Activated CD8-positive, alpha-beta memory T cell treated with anti-CD3 and anti-CD28 coated beads for 4 hours (primary cell): Measurements from ENCODE around the gene CBR3.
A peak's percentile ranks its signal among the peaks of the same experiment; 100 is the strongest.
"Not testable (repeated sequence)": the region's sequence is repeated elsewhere in the genome, so short reads cannot be mapped to it uniquely, and the experiment has no call there.

ENCODE experiments used
- DNase-seq, 2 donors: peaks; one replicate each; pipeline ENCODE4 v3.0.0-alpha.2; 2020; ENCODE audit warnings: low read depth in 2 of 2

Gene CBR3

GRCh38 chr21:36134803-36135390, at the start of gene CBR3:
Gene CBR3, plus strand, starts transcription at chr21:36135079. Its CDS starts 114 bp downstream, at chr21:36135193.
- DNase-seq: no peak

DNA sequence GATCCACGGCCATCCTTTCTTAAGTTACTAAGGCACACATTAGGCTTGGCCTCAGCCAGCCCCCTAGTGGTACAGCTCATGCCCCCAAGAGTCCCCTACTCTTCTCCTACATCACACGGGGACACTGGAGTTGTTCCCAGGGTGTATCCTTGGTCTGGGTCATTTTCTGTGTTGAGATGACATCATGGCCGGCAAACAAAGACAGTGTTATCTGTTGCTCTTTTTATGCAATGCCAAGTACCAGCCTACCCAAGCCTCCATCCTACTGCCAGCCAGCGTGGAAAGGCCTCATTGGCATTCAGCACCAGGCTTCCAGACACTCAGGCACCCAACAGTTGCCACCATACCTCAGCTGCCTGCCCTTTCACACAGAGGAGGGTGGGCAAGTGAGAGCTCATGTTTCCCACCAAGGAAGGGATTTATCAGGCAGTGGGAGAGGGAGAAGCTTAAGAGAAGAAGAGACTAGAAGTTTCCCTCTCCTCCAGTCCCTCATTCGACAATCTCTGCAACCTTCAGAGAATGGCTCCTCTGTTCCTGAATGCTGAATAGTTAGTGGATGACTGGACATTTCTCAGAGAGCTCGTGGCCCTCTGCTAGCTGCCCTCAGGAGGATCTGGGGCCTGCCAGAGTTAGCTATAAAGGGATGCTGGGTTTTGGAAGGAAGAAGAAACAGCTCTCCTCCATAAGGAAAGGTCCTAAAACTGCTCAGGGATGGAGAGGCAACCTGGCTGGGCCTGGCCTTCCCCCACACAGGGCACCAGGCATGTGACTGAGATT, 47.3 kb upstream of the CBR3 start:
- DNase-seq: no peak

- no peak for DNase-seq
These were observed 44.9 kb upstream of the CBR3 start for GRCh38 chr21:36089946-36090345.

DNA sequence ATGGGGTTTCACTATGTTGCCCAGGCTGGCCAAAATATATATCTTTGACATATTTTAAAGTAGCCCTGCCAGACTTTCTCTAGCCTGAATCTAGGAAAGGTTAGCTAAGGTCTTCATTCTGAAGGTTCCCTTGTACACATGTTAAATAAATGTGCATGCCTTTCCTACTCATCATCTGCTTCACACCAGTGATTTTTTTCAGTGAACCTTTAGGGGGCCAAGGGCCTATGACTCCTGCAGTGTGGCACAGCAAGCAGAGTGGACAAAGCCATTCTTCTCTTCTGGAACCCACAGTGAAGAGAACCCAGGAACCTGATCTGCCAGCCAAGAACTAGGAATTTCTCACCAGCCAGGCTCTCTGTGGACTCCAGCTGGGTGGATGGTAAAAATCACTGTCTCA, 42.2 kb upstream of the CBR3 start:
- DNase-seq: no peak

- DNase-seq: no peak
These were observed 41.4 kb upstream of the CBR3 start for GRCh38 chr21:36093512-36093911.

DNA sequence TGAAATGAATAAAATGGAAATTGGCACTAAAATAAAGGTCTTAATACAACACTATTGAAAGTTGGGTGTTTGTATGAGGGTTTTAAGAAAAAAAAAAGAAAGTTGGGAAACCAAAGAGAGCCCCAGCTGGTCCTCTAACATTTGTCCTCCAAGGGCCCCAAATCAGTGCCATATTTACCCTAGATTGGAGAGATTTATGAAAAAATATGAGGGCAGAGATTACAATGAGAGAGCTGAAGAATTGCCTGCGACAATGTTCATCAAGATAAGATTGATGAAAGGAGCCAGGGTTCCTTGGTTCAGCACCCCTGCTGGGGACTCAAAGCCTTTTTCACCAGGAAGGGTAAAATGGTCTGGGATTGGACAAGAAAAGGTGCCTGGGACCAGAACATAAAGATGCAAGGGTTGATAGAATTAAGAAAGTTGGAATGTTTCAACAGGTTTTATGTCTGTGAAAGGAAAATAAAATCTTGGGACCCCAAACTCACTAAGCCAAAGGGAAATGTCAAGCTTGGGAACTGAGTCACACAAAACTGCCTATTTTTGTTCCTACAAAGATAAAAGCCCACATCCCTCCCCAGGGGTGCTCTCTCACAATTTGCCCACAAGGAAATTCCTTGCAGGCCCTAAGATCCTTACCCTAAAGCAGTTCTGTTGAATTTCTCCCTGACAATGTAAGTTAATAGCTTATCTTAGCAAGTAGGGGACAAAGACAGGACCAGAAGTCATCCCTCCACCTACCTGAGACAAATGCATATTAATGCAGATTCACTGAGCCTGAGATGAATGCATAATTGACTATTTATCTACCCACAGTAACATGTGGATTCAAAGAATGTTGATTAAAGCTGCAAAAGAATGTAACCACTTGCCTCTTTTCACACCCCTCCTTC, 38.2 kb upstream of the CBR3 start:
- no peak for DNase-seq

DNA sequence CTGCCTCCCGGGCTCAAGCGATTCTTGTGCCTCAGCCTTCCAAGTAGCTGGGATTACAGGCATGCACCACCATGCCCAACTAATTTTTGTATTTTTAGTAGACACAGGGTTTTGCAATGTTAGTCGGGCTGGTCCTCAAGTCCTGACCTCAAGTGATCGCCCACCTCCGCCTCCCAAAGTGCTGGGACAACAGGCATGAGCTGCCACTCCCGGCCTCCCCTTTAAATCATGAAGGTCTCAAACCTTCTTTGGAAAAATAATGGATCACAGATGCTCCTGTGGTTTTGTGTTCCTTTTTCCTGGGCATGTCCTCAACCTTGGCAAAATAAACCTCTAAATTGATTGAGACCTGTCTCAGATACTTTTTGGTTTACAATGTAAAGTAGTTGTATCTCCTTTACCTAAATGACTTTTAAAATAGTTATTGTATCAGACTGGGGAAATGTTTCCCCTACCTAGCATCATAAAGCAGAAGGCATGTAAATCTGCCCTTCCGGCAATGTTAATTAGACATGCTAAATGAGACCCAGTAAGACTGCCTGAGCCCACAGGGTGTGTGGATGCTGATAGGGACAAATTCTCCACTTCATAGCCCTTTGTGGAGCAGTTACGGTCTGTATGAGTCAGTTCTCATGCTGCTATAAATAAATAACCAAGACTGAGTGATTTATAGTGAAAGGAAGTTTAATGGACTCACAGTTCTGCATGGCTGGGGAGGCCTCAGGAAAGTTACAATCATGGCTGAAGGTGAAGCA, 37.3 kb upstream of the CBR3 start:
- no peak for DNase-seq

DNA sequence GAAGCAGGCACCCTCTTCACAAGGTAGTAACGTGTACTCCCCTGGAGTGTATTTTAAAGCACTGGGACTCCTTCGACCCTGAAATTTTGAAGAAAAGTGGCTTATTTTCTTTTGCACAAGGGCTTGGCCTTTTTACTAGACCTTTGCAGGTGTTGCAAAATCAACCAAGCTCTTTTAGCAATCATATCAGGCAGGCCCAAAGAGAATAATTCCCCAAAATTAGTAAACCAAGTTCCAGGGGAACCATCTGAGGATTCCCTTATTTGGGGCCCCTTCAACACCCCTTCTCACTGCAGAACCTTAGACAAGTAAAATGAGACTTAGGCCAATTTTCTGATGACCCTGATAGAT, 36.7 kb upstream of the CBR3 start:
- no peak for DNase-seq

DNA sequence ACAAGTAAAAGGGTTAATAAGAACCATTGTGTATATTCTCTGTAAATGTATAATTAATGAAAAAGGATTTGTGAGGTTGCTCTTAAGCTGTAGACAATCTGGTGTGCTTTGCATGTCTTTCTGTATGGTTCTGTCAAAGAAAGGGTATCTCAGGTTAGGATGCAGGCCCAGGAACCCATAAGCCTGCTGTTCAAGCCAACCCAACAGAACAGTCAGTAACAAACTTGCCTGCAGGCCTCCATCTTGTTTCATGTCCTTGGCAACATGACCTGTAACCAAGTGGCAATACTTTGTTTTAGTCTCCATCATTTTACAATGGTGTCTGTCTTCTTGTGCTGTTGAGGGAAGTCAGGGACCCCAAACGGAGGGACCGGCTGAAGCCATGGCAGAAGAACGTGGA, 35.9 kb upstream of the CBR3 start:
- no peak for DNase-seq

GRCh38 chr21:36099695-36100211, 35.1 kb upstream of the CBR3 start:
- not testable (repeated sequence) for DNase-seq

DNA sequence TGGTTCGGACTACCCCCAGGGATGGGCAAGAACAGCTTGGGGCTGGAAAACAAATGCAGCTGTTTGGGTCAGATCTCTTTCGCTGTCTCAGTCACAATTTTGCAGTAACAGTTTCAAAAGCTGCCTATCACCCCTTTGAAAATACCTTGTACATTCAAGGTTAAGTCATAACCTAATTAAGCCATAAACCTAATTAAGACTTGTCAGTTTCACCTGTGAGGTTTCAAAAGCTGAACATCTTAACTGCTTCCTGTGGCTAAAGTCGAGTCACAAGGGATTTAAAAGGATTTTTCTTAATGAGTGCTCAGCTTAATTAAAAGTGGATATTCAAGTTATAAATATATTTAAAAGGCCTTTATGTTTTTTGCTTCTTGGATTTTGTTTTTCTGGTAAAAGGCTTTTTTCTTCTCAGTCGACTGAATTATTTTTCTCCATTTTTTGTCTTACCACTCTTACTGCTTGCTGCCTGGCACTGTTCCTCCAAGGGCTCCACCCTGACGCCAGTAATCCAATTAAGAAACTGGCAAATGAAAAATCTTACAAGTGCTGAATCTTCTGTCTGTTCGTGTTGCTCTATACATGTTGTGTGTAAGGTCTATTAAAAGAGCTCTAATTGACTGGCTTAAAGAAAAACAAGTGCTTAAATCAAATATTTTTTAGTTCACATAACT, 33.8 kb upstream of the CBR3 start:
- DNase-seq: no peak

- no peak for DNase-seq
These were observed 31.4 kb upstream of the CBR3 start for GRCh38 chr21:36103434-36103833.

- peak in 1 of 2 donors; percentile 7 for DNase-seq
These were observed 30.3 kb upstream of the CBR3 start for GRCh38 chr21:36104317-36105300.

DNA sequence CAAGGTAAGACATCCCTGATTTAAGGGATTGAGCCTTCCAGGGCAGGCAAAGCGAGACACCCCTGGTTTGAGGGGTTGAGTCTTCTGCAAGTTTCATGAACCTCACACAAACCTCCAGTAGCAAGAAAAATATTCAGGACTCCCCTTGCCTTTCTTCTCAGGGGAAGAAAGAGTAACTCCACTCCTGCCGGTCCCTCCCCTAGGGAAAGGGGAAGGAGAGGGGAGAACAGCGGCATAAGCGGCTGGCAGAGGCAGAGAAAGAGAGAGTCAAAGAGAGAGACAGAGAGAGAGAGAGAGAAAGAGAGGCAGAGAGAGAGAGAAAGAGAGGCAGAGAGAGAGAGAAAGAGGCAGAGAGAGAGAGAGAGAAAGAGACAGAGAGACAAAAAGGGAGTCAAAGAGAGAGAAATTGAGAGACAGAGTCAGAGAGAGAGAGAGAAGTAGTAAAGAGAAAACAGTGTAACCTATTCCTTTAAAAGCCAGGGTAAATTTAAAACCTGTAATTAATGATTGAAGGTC, 29.5 kb upstream of the CBR3 start:
- no peak for DNase-seq

GRCh38 chr21:36109868-36110267, 25.0 kb upstream of the CBR3 start:
- no peak for DNase-seq

DNA sequence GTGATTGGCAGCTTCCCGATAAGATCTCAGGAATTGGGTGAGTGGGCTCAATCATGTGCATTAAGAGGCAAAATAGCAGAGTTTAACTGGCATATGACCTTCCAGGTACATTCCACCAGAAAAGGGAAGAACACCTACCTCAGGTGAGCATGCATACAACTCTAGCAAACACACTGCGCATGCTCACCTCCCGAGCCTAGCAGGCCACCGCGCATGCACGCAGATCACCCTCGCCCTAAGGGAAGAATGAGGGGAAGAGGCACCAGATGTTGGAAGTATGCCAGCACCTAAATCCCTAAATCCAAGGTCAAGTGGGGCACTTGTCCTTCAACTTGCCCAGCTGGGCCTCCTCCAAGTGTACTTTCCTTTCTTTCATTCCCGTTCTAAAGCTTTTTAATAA, 23.6 kb upstream of the CBR3 start:
- DNase-seq: no peak

DNA sequence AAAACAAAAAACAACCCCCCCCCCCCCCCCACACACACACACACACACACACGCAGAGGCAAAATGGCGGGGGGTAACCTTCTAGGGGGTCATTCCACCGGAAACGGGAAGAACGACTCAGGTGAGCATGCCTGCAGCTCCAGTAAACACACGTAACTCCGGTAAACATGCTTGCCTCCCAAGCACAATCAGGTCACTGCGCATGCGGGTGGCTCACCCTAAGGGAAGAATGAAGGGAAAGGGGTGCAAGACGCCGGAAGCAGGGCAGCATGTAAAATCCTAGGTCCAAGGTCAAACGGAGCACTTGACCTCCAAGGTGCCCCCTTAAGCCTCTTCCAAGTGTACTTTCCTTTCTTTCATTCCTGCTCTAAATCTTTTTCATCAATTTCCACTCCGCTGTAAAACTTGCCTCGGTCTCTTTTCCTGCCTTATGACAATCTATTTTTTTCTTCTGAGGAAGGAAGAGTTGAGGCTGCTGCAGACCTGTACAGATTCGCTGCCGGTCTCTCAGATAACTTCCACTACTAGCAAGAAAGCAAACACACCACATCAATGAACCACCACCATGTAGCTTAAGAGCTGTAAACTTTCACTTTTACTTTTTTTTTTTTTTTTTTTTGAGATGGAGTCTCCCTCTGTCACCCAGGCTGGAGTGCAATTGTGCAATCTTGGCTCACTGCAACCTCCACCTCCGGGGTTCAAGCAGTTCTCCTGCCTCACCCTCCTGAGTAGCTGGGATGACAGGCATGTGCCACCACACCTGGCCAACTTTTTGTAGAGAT, 21.0 kb upstream of the CBR3 start:
- DNase-seq: no peak

DNA sequence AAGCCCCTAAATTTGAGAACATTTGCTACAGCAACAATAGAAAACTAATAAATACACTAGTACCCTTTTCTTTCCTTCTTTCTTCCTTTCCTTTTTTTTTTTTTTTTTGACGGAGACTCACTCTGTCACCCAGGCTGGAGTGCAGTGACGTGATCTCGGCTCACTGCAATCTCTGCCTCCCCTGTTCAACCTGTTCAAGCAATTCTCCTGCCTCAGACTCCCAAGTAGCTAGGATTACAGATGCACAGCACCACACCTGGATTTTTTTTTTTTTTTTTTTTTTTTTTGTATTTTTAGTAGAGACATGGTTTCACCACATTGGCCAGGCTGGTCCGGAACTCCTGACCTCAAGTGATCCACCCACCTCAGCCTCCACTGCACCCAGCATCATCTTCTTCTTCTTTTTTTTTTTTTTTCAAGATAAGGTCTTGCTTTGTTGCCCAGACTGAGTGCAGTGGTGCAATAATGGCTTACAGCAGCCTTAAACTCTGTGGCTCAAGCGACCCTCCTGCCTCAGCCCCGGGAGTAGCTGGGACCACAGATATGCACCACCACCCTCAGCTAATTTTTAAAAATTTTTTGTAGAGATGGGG, 19.6 kb upstream of the CBR3 start:
- DNase-seq: no peak
